Transverse colon (tissue), 4 donors: ENCODE results near the gene CACNA1B.

ENCODE experiments used
- CTCF ChIP-seq, 5 experiments: fragments of 200-600 bp in 3 of 5; fragments of 450-650 bp in 2 of 5; sonication (generic) in 3 of 5; IDR thresholded peaks; 1 replicate in 2 of 5; 2 replicates in 3 of 5; pipeline ENCODE4 v1.5.1; 2016 to 2017; ENCODE audit warnings: antibody characterized with exemption in 5 of 5, inconsistent platforms in 3 of 5, mild to moderate bottlenecking in 2 of 5, moderate library complexity in 1 of 5
- EP300 ChIP-seq: sonication (generic); formaldehyde crosslinking; IDR thresholded peaks from one replicate; pipeline ENCODE4 v1.6.1; 2017; ENCODE audit warnings: antibody characterized with exemption, low read depth
- POLR2A ChIP-seq: fragments of 450-650 bp; IDR thresholded peaks from one replicate; pipeline ENCODE4 v1.6.1; 2016; ENCODE audit warnings: antibody characterized with exemption, mild to moderate bottlenecking, moderate library complexity
- POLR2AphosphoS5 ChIP-seq, 3 donors: sonication (generic); formaldehyde crosslinking; IDR thresholded peaks; one replicate each; pipeline ENCODE4 v1.6.1; 2016; ENCODE audit warnings: antibody characterized with exemption in 3 of 3

DNA sequence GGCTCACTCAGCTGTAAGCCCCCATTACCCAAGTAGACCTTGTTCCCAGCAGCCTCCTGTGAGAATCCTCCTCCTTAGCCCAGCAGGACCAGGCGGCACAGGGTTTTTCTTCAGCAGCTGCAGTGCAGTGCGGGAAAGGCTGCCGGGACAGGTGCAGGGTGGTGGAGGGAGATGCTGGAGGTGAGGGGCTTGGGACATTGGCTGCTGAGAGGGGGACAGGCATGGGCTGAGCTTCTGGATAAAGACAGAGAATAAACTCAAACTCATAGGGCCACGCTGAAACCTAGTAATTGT lies 174.7 kb downstream of the CACNA1B start:
- TF ChIP-seq POLR2A (no peak), CTCF (IDR thresholded peaks at IDR 0.05) (no peak), POLR2AphosphoS5 (IDR thresholded peaks at IDR 0.05) (no peak), EP300 (no peak)
